Heart left ventricle (tissue), 16 donors: ENCODE measurements around the gene ACACA. TPM values are rescaled to one million over a fixed set of nuclear protein-coding genes. Genes with fewer than 3 reads are reported as not detected.

Source experiments
- ATAC-seq, 4 donors: fragments of 200-7000 bp; cut with Tn5 transposase; one replicate each; pipeline ENCODE4 v1.9.1; 2020 to 2022; ENCODE audit warnings: moderate library complexity in 4 of 4, mild to moderate bottlenecking in 3 of 4, moderate number of reproducible peaks in 1 of 4
- DNase-seq, 5 donors: peaks; one replicate each; pipeline ENCODE4 v3.0.0-alpha.2; 2020
- H3K27ac ChIP-seq, 12 donors: fragments of 200-600 bp; sonication (generic) in 4 of 12; one replicate each; pipeline versions ENCODE4 v1.5.0 to v1.8.0; 2016 to 2022; ENCODE audit warnings: mild to moderate bottlenecking in 2 of 12
- H3K27me3 ChIP-seq, 9 donors: fragments of 200-600 bp; sonication (generic) in 2 of 9; one replicate each; pipeline versions ENCODE4 v1.5.1 to v1.8.0; 2016 to 2022; ENCODE audit warnings: mild to moderate bottlenecking in 3 of 9
- H3K36me3 ChIP-seq, 9 donors: fragments of 200-600 bp; sonication (generic) in 2 of 9; one replicate each; pipeline versions ENCODE4 v1.5.0 to v1.8.0; 2018 to 2022; ENCODE audit warnings: mild to moderate bottlenecking in 2 of 9
- H3K4me1 ChIP-seq, 12 donors: fragments of 200-600 bp; sonication (generic) in 4 of 12; one replicate each; pipeline versions ENCODE4 v1.5.0 to v1.8.0; 2016 to 2022; ENCODE audit warnings: mild to moderate bottlenecking in 3 of 12
- H3K4me3 ChIP-seq, 12 donors: fragments of 200-600 bp; sonication (generic) in 4 of 12; one replicate each; pipeline versions ENCODE4 v1.5.0 to v1.8.0; 2017 to 2022; ENCODE audit warnings: mild to moderate bottlenecking in 9 of 12, moderate library complexity in 4 of 12
- H3K9me3 ChIP-seq, 12 donors: fragments of 200-600 bp; sonication (generic) in 4 of 12; one replicate each; pipeline versions ENCODE4 v1.5.0 to v1.8.0; 2016 to 2022; ENCODE audit warnings: mild to moderate bottlenecking in 1 of 12
- POLR2A ChIP-seq, 2 donors: fragments of 450-650 bp; IDR thresholded peaks; one replicate each; pipeline ENCODE4 v1.6.1; 2017; ENCODE audit warnings: antibody characterized with exemption in 2 of 2, mild to moderate bottlenecking in 2 of 2, moderate library complexity in 2 of 2
- WGBS, 4 donors: extraction: QIAGEN DNeasy Blood & Tissue Kit in 2 of 4; methylation state at CpG; one replicate each; pipeline versions ENCODE4 v1.1.5 to v1.1.7; 2013 to 2018; 5-methylcytosine and 5-hydroxymethylcytosine counted together
- intact Hi-C, 10 donors: fragments of 100-400 bp; cut with DNase I; formaldehyde crosslinking; loops; one replicate each; pipeline versions ENCODE4 v1.11.1 to v1.14.2; 2022
- polyA plus RNA-seq, 2 donors: library from polyadenylated mRNA; stranded (reverse); fragments of 200-250 nt; gene quantifications; one replicate each; pipeline ENCODE4 v1.2.3, GENCODE V29; 2013
- total RNA-seq, 9 donors: library from RNA; depleted of rRNA in 2 of 9; stranded (reverse); fragments of >200 nt in 2 of 9; fragmentation: NEBNext Ultra II Directional in 3 of 9; extraction: Animal tissue kit (Norgen Biotek cat#: 25700) in 3 of 9; gene quantifications; one replicate each; pipeline versions ENCODE4 v1.1.0 to v1.2.4, GENCODE V29; 2016 to 2023
- TF ChIP-seq, protein P1 (sequence below), 12 donors: fragments of 200-600 bp; sonication (generic) in 4 of 12; IDR thresholded peaks; one replicate each; pipeline versions ENCODE4 v1.5.0 to v1.8.0; 2018 to 2022; ENCODE audit warnings: antibody characterized with exemption in 12 of 12, mild to moderate bottlenecking in 5 of 12
- donor health status: ischemic (EF 13 %, LVEDD 7.1; RV severe dilation, severe dysfunction).
- donor health status: healthy with polysubstance abuse.
- donor health status: DM: no; HTN: yes; CAD: no.
- donor health status: DM: no; HTN: no; CAD: no.
- donor health status: ischemic (EF 25% LVEDD 6.9; RV normal size, moderate dysfunction).
- donor health status: ischemic (EF 25% LVEDD 5.7; RV mildly dilated, moderate dysfunction).
- donor health status: healthy.
- donor health status: DM: yes; HTN: yes; CAD: no.
- donor health status: ischemic (EF 35%, LVEDD 5.7; RV mildly dilated, moderate dysfunction).
- donor health status: nonischemic (EF 11% LVEDD 7.7; RV severe dilation, severe dysfunction).
- donor health status: DM: yes; HTN: yes; CAD: no.
- donor health status: PGD.
- donor health status: ischemic (EF 29% LVEDD 5.4; RV normal size, mild dysfunction).
- donor health status: nonischemic (EF 23%, LVEDD 6.1; RV moderate dilation, normal function).

ACACA gene
- total and polyA plus RNA-seq, 11 donors: 6.2 to 33.0 (median 15.8) TPM

- DNase-seq: no peak
- ATAC-seq: no peak
- peaks cover 0 to 23% (median 9%) of the 10 kb centered on the region in 9 donors for H3K36me3 ChIP-seq
- TF ChIP-seq, protein P1, sequence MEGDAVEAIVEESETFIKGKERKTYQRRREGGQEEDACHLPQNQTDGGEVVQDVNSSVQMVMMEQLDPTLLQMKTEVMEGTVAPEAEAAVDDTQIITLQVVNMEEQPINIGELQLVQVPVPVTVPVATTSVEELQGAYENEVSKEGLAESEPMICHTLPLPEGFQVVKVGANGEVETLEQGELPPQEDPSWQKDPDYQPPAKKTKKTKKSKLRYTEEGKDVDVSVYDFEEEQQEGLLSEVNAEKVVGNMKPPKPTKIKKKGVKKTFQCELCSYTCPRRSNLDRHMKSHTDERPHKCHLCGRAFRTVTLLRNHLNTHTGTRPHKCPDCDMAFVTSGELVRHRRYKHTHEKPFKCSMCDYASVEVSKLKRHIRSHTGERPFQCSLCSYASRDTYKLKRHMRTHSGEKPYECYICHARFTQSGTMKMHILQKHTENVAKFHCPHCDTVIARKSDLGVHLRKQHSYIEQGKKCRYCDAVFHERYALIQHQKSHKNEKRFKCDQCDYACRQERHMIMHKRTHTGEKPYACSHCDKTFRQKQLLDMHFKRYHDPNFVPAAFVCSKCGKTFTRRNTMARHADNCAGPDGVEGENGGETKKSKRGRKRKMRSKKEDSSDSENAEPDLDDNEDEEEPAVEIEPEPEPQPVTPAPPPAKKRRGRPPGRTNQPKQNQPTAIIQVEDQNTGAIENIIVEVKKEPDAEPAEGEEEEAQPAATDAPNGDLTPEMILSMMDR (IDR thresholded peaks at IDR 0.05): no peak
- TF ChIP-seq POLR2A (IDR thresholded peaks at IDR 0.05): no peak
- intact Hi-C loops: no loop called here
- no peaks in the 10 kb centered on the region for H3K4me1 ChIP-seq
- no peak overlapping the region for H3K4me3 ChIP-seq
- WGBS, 4 donors: 76 to 93% (median 88%) methylated on average over 2 of the region's 2 CpGs
- no peaks in the 10 kb centered on the region for H3K9me3 ChIP-seq
- no peaks in the 10 kb centered on the region for H3K27me3 ChIP-seq
- no peak overlapping the region for H3K27ac ChIP-seq
Observed at GRCh38 chr17:37284191-37284590, 122.4 kb downstream of the ACACA start.

- intact Hi-C loops: loop anchor here in 1 of 10 donors (1.0 kb wide), 1 partner anchor 18 kb away; no protein-coding TSS in a partner anchor
- ATAC-seq (no peak), DNase-seq (no peak)
- Histone ChIP-seq H3K4me3 (no peak overlapping the region), H3K9me3 (no peaks in the 10 kb centered on the region), H3K4me1 (no peaks in the 10 kb centered on the region), H3K27ac (no peak overlapping the region), H3K36me3 (peaks cover 0 to 23% (median 9%) of the 10 kb centered on the region in 9 donors), H3K27me3 (no peaks in the 10 kb centered on the region)
- TF ChIP-seq POLR2A (IDR thresholded peaks at IDR 0.05): no peak
- TF ChIP-seq, protein P1 (IDR thresholded peaks at IDR 0.05): no peak
Observed at GRCh38 chr17:37283414-37283961, 123.1 kb downstream of the ACACA start.

GRCh38 chr17:37280841-37281240 lies 125.8 kb downstream of the ACACA start:
- Histone ChIP-seq H3K36me3 (peaks cover 0 to 42% (median 26%) of the 10 kb centered on the region in 9 donors), H3K4me3 (no peak overlapping the region), H3K4me1 (no peaks in the 10 kb centered on the region), H3K27ac (no peak overlapping the region), H3K27me3 (no peaks in the 10 kb centered on the region), H3K9me3 (no peaks in the 10 kb centered on the region)
- no peak for ATAC-seq
- TF ChIP-seq POLR2A (IDR thresholded peaks at IDR 0.05): no peak
- TF ChIP-seq, protein P1 (IDR thresholded peaks at IDR 0.05): no peak
- 96 to 100% (median 98%) methylated on average over 6 of the region's 6 CpGs for WGBS, 4 donors
- intact Hi-C loops: no loop called here
- no peak for DNase-seq

DNA sequence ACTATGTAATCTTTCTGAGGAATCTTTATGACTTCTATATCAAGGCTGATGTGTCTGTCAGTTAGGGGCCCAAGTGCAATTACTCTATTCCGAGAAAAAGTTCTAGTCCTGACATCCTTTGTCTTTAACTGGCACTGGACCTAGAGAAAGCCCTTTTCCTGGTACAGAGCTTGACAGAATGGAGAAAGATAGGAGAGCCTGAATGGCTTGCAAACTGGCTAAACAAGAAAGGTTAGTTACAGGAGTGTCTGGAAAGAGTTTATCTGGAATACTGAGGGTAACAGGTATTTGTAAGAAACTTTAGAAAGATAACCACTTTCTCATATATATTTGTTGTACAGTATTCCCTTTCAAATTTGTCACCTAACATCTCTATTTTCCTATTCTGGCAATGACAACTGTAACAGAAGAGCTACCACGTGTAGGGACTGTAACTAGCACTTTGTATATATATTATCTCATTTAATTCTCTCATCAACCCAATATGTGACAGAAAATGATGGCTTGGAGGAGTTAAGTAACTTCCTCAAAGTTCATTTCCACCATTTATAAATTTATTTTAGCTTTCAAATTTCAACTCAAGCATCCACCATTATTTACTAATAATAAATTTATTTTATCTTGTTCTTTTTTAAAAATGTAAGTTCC lies 128.3 kb downstream of the ACACA start:
- 85 to 87% (median 86%) methylated on average over 2 of the region's 2 CpGs for whole genome bisulfite sequencing, 4 donors
- DNase-seq (no peak), ATAC-seq (no peak)
- Histone ChIP-seq H3K4me3 (no peak overlapping the region), H3K27ac (no peak overlapping the region), H3K36me3 (peaks cover 0 to 64% (median 46%) of the 10 kb centered on the region in 9 donors), H3K4me1 (peaks cover 0 to 4% (median 0%) of the 10 kb centered on the region in 12 donors), H3K9me3 (no peaks in the 10 kb centered on the region), H3K27me3 (no peaks in the 10 kb centered on the region)
- TF ChIP-seq, protein P1 (IDR thresholded peaks at IDR 0.05): no peak
- no peak for TF ChIP-seq POLR2A (IDR thresholded peaks at IDR 0.05)
- intact Hi-C loops: no loop called here
